ENCODE data around the gene CD79B. TPM values are rescaled to one million over a fixed set of nuclear protein-coding genes. Genes with fewer than 3 reads are reported as not detected.
"Not testable (repeated sequence)": the region's sequence is repeated elsewhere in the genome, so short reads cannot be mapped to it uniquely, and the experiment has no call there.

Gene CD79B
- total RNA-seq, 4 donors from 2014 or later, result 0.29 to 13.4 (median 4.9) TPM

DNA sequence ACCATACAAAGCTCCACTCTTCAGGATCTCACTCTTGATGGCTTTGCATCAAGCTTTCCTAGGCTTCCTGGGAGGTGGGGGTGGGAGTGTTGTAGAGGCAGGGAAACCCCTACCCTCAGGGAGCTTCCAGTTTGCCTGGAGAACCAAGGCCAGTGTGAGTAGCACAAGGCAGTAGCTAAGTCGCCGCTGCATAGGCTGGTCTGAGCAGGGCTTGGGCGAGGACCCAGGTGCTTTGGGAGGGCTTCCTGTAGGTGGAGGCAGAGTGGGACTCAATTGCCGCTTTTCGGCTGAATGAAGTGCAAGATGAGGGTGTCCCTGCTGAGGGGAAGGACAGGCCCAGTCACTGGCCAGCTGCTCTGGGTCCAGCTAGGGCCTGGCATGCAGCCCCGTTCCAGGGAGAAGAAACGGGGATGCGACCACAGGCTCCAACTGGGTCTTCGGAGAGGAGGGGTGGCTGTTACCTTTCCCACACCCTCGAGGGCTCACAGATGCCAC lies 3.9 kb downstream of the CD79B start:
- Histone ChIP-seq H3K9me3 (no peaks in the 10 kb centered on the region), H3K27ac (no peak overlapping the region), H3K36me3 (no peaks in the 10 kb centered on the region), H3K4me3 (no peak overlapping the region), H3K27me3 (no peaks in the 10 kb centered on the region), H3K4me1 (no peaks in the 10 kb centered on the region)
- intact Hi-C loops (cut with DNase I; ENCODE audit: low total_unique reads), result no loop called here
- DNase-seq, result no peak
- TF ChIP-seq, protein P1, sequence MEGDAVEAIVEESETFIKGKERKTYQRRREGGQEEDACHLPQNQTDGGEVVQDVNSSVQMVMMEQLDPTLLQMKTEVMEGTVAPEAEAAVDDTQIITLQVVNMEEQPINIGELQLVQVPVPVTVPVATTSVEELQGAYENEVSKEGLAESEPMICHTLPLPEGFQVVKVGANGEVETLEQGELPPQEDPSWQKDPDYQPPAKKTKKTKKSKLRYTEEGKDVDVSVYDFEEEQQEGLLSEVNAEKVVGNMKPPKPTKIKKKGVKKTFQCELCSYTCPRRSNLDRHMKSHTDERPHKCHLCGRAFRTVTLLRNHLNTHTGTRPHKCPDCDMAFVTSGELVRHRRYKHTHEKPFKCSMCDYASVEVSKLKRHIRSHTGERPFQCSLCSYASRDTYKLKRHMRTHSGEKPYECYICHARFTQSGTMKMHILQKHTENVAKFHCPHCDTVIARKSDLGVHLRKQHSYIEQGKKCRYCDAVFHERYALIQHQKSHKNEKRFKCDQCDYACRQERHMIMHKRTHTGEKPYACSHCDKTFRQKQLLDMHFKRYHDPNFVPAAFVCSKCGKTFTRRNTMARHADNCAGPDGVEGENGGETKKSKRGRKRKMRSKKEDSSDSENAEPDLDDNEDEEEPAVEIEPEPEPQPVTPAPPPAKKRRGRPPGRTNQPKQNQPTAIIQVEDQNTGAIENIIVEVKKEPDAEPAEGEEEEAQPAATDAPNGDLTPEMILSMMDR (IDR thresholded peaks at IDR 0.05), result no peak
- TF ChIP-seq POLR2A (IDR thresholded peaks at IDR 0.05), result no peak

DNA sequence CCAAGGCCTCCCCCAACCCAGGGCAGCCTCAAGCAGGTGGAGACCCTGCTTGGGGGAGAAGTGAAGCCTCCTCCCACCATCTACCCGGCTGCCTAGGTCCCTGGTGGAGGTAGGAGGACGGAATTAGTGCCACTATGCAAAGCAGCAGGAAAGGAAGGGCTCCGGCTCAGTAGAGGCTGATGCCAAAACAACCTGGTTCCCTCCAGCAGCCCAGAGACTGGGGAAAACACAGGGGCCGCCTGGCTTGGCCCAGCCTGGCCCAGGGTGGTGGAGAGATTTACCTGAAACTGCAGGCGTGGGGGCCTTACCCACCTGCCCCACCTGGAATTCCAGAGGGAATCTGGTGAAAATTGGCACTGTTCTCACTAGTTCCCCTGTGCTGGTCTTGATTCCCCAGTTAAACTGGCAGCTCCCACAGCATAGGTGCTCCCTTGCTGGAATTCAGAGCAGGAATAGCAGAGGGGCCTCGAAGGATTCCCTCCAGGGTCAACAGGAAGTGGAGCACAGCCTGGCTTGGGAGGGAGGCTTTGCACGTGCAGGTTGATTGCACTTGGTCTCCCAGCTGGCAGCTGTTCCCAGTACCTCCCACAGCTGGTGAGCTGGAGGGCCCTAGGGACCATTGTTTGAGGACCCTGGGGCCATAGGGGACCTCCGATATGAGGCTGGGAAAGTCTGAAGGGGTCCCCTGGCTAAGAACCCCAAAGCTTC lies 4.5 kb downstream of the CD79B start:
- intact Hi-C loops (cut with DNase I; ENCODE audit: low total_unique reads), result no loop called here
- Histone ChIP-seq H3K36me3 (no peaks in the 10 kb centered on the region), H3K27ac (no peak overlapping the region), H3K9me3 (no peaks in the 10 kb centered on the region), H3K4me1 (no peaks in the 10 kb centered on the region), H3K27me3 (no peaks in the 10 kb centered on the region), H3K4me3 (no peak overlapping the region)
- no peak for DNase-seq
- no peak for TF ChIP-seq POLR2A (IDR thresholded peaks at IDR 0.05)
- TF ChIP-seq, protein P1 (IDR thresholded peaks at IDR 0.05), result no peak

DNA sequence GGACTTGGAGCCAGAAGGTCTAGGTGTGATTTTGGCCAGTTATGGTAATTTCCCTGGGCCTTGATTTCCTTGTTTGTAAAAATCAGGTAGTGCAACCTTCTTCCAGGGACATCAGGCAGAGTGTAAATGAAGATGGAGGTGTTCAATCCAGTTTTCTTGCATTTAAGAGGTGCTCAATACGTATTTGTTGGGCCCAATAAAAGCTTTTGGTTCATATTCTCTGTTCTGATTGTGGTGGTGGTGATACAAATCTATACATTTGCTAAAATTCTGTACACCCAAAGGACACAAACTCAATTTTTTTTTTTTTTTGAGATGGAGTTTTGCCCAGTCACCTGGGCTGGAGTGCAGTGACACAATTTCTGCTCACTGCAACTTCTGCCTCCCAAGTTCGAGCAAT lies 6.0 kb downstream of the CD79B start:
- intact Hi-C loops (cut with DNase I; ENCODE audit: low total_unique reads), result no loop called here
- Histone ChIP-seq H3K27ac (no peak overlapping the region), H3K4me1 (no peaks in the 10 kb centered on the region), H3K36me3 (no peaks in the 10 kb centered on the region), H3K9me3 (no peaks in the 10 kb centered on the region), H3K27me3 (no peaks in the 10 kb centered on the region), H3K4me3 (no peak overlapping the region)
- DNase-seq, result no peak
- TF ChIP-seq, protein P1 (IDR thresholded peaks at IDR 0.05), result no peak
- TF ChIP-seq POLR2A (IDR thresholded peaks at IDR 0.05), result no peak

DNA sequence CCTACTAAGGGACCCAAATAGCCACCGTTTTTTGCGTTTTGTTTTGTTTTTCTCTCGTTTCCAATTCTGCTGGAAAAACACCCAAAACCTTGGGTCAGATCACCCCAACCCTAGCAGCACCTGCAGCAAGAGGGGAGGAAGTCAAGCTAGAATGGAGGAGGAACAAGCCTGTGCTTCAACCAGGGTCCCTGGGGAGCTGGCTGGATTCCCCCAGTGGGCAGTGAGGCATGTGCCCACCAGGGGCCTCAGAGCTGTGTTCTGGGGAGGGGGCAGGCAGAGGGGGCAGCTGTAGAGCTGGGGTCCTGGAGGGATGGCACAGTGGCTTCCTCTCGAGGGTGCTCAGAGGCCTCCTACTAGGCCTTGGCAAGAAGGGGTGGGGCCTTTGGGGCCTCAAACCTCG lies 6.5 kb downstream of the CD79B start:
- Histone ChIP-seq H3K27me3 (no peaks in the 10 kb centered on the region), H3K36me3 (no peaks in the 10 kb centered on the region), H3K4me1 (no peaks in the 10 kb centered on the region), H3K4me3 (no peak overlapping the region), H3K27ac (no peak overlapping the region), H3K9me3 (no peaks in the 10 kb centered on the region)
- intact Hi-C loops (cut with DNase I; ENCODE audit: low total_unique reads), result no loop called here
- no peak for DNase-seq
- TF ChIP-seq, protein P1 (IDR thresholded peaks at IDR 0.05), result no peak
- no peak for TF ChIP-seq POLR2A (IDR thresholded peaks at IDR 0.05)

DNA sequence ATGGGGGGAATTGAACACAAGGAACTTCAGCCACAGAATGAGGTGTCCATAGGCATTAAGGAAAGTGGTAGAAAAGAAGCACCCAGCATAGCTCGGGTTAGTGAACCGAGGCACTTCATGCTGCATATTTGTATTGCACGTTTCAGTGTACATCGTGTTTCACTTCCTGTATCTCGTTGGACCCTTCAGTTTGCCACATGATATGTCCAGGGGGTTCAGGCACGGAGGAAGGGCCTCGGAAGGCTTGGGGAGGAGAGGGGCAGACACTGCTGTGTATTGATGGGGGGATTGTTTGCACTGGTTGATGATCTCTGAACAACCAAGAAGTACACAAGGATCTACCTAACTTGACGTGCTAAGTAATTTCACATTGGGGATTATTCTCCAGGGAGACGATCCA lies 9.7 kb downstream of the CD79B start:
- H3K4me1 ChIP-seq; H3K36me3 ChIP-seq; H3K27ac ChIP-seq; H3K27me3 ChIP-seq; H3K4me3 ChIP-seq; H3K9me3 ChIP-seq; intact Hi-C loops (cut with DNase I; ENCODE audit: low total_unique reads); DNase-seq: not testable (repeated sequence)

DNA sequence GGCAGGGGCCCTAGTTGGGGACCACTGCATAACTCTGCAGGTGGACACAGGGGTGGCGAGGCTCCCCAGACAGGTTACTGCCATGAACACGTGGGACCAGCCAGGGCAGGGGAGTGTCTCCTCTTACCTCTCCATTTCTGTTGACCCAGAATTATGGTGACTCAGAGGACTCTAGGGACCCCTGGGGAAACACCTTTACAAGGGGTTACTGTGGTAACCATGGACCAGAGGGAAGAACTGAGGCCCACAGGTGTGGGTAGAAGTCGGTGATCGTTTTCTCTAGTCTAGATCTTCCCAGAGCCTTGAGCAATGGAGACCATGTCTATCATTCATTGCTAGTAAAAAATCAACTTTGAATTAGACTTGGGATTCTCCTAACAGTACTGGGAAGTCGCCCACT lies 11.4 kb downstream of the CD79B start:
- intact Hi-C loops (cut with DNase I; ENCODE audit: low total_unique reads); H3K27me3 ChIP-seq; H3K27ac ChIP-seq; H3K4me1 ChIP-seq; H3K4me3 ChIP-seq; H3K36me3 ChIP-seq; DNase-seq; H3K9me3 ChIP-seq: not testable (repeated sequence)

DNA sequence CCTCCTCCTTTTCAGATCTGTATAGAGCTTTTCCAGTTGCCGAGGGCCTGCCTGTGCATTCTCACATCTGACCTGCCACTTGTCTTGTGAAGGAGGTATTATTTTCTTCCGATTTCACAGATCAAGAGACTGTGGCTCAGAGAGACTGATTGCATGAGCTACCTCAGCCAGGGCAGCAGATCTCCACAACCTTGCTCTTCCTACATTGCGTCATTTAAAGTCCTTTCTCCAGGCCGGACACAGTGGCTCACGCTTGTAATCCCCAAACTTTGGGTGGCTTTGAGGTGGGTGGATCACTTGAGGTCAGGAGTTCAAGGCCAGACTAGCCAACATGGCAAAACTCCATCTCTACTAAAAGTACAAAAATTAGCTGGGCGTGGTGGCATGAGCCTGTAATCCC lies 12.1 kb downstream of the CD79B start:
- H3K9me3 ChIP-seq; H3K36me3 ChIP-seq; DNase-seq; H3K4me1 ChIP-seq; H3K27ac ChIP-seq; intact Hi-C loops (cut with DNase I; ENCODE audit: low total_unique reads); H3K27me3 ChIP-seq; H3K4me3 ChIP-seq: not testable (repeated sequence)
